CD1c-positive myeloid dendritic cell (primary cell): ENCODE results near the gene UPF1.
"Not testable (repeated sequence)": the region's sequence is repeated elsewhere in the genome, so short reads cannot be mapped to it uniquely, and the experiment has no call there.

Experiments used
- DNase-seq: peaks from one replicate; pipeline ENCODE4 v3.0.0-alpha.2; 2016; ENCODE audit errors: extremely low spot score

The UPF1 gene

GRCh38 chr19:18799389-18799970 is 32.3 kb upstream of the UPF1 start:
- no peak for DNase-seq

GRCh38 chr19:18800079-18800478 is 31.7 kb upstream of the UPF1 start:
- DNase-seq: no peak

GRCh38 chr19:18800636-18801035 is 31.1 kb upstream of the UPF1 start:
- no peak for DNase-seq

GRCh38 chr19:18802354-18802753 is 29.4 kb upstream of the UPF1 start:
- no peak for DNase-seq

- DNase-seq: no peak
Measured at GRCh38 chr19:18803550-18804138, 28.1 kb upstream of the UPF1 start.

- no peak for DNase-seq
Measured at GRCh38 chr19:18804139-18804601, 27.6 kb upstream of the UPF1 start.

- no peak for DNase-seq
Measured at GRCh38 chr19:18804643-18805042, 27.1 kb upstream of the UPF1 start.

GRCh38 chr19:18807861-18808331 is 23.9 kb upstream of the UPF1 start:
- DNase-seq: no peak

- DNase-seq: peak; percentile 27
Measured at GRCh38 chr19:18809149-18809868, 22.4 kb upstream of the UPF1 start.

GRCh38 chr19:18811638-18812037 is 20.1 kb upstream of the UPF1 start:
- not testable (repeated sequence) for DNase-seq

- no peak for DNase-seq
Measured at GRCh38 chr19:18814063-18814462, 17.7 kb upstream of the UPF1 start.

- no peak for DNase-seq
Measured at GRCh38 chr19:18815673-18816072, 16.1 kb upstream of the UPF1 start.

- DNase-seq: not testable (repeated sequence)
Measured at GRCh38 chr19:18816645-18817044, 15.1 kb upstream of the UPF1 start.

GRCh38 chr19:18817574-18817973 is 14.2 kb upstream of the UPF1 start:
- DNase-seq: no peak

GRCh38 chr19:18828786-18829185 is 3.0 kb upstream of the UPF1 start:
- peak; percentile 35 for DNase-seq

GRCh38 chr19:18830488-18830887 is 1.3 kb upstream of the UPF1 start:
- DNase-seq: no peak

- DNase-seq: peak; percentile 20
Measured at GRCh38 chr19:18832306-18833140, 764 bp downstream of the UPF1 start.

GRCh38 chr19:18833141-18833476 is 1.4 kb downstream of the UPF1 start:
- peak; percentile 7 for DNase-seq

GRCh38 chr19:18833849-18834643 is 2.3 kb downstream of the UPF1 start:
- DNase-seq: no peak

GRCh38 chr19:18834644-18834984 is 2.9 kb downstream of the UPF1 start:
- no peak for DNase-seq

- no peak for DNase-seq
Measured at GRCh38 chr19:18839465-18840287, 7.9 kb downstream of the UPF1 start.
